Neural cell (in vitro differentiated cells): ENCODE measurements around the gene RAI1. TPM values are rescaled to one million over a fixed set of nuclear protein-coding genes. Genes with fewer than 3 reads are reported as not detected.

Source experiments
- H2AFZ ChIP-seq: fragments of 200-600, 300-800 bp; sonication (generic), shearing (Covaris generic); 2 replicates; pipeline ENCODE4 v1.6.0; 2014; ENCODE audit warnings: low read depth, mild to moderate bottlenecking, antibody characterized with exemption, low read length, moderate library complexity
- H3F3A ChIP-seq: fragments of 200-600 bp; shearing (Covaris generic); 2 replicates; pipeline ENCODE4 v1.6.1; 2016; ENCODE audit warnings: mild to moderate bottlenecking, moderate library complexity, mixed read lengths, antibody characterized with exemption, low read length; ENCODE audit not compliant: insufficient read depth, poor library complexity, severe bottlenecking
- H3K27ac ChIP-seq: fragments of 200-600, 300-800 bp; sonication (generic), shearing (Covaris generic); 2 replicates; pipeline ENCODE4 v1.5.1; 2014; ENCODE audit warnings: mild to moderate bottlenecking, low read length, moderate library complexity
- H3K27me3 ChIP-seq: fragments of 300-800, 200-600 bp; sonication (generic), shearing (Covaris generic); 2 replicates; pipeline ENCODE4 v1.6.0; 2014; ENCODE audit warnings: mild to moderate bottlenecking, low read depth, low read length, moderate library complexity; ENCODE audit not compliant: insufficient read depth
- H3K36me3 ChIP-seq: fragments of 300-800, 200-600 bp; sonication (generic), shearing (Covaris generic); 2 replicates; pipeline ENCODE4 v1.5.1; 2014; ENCODE audit warnings: mild to moderate bottlenecking, antibody characterized with exemption, low read length, moderate library complexity; ENCODE audit not compliant: insufficient read depth
- H3K4me2 ChIP-seq: fragments of 300-800, 200-600 bp; sonication (generic), shearing (Covaris generic); 2 replicates; pipeline ENCODE4 v1.6.0; 2014; ENCODE audit warnings: mild to moderate bottlenecking, low read length
- H3K4me3 ChIP-seq: fragments of 300-800, 200-600 bp; sonication (generic), shearing (Covaris generic); 2 replicates; pipeline ENCODE4 v1.5.1; 2014; ENCODE audit warnings: mild to moderate bottlenecking, low read length, moderate library complexity
- H3K79me2 ChIP-seq: fragments of 200-600 bp; shearing (Covaris generic); replicated peaks from 2 replicates; pipeline ENCODE4 v1.6.0; 2014; ENCODE audit warnings: mild to moderate bottlenecking, low read length, moderate library complexity; ENCODE audit not compliant: insufficient read depth
- H3K9ac ChIP-seq: fragments of 300-800, 200-600 bp; sonication (generic), shearing (Covaris generic); 2 replicates; pipeline ENCODE4 v1.6.1; 2016; ENCODE audit warnings: mild to moderate bottlenecking, low read length, mixed read lengths
- H3K9me2 ChIP-seq: fragments of 200-600 bp; shearing (Covaris generic); 2 replicates; pipeline ENCODE4 v1.6.1; 2016; ENCODE audit warnings: mild to moderate bottlenecking, low read length, mixed read lengths; ENCODE audit not compliant: insufficient read depth
- H3K9me3 ChIP-seq: fragments of 200-600, 300-800 bp; sonication (generic), shearing (Covaris generic); 2 replicates; pipeline ENCODE4 v1.6.1; 2016; ENCODE audit warnings: mild to moderate bottlenecking, mixed run types, low read length, moderate library complexity, mixed read lengths
- H4K20me1 ChIP-seq: fragments of 200-600 bp; shearing (Covaris generic); 2 replicates; pipeline ENCODE4 v1.6.1; 2016; ENCODE audit warnings: mild to moderate bottlenecking, mixed run types; ENCODE audit not compliant: insufficient read depth
- EP300 ChIP-seq: fragments of 450-650 bp; conservative IDR thresholded peaks from 2 replicates; pipeline ENCODE4 v1.6.1; 2014; ENCODE audit warnings: antibody characterized with exemption, mild to moderate bottlenecking, moderate library complexity; ENCODE audit not compliant: poor library complexity, severe bottlenecking
- EZH2 ChIP-seq: fragments of 200-600, 300-800 bp; shearing (Covaris generic), sonication (generic); IDR thresholded peaks from 2 replicates; pipeline ENCODE4 v1.6.1; 2014; ENCODE audit warnings: antibody characterized with exemption, low read length, borderline replicate concordance, mild to moderate bottlenecking; ENCODE audit not compliant: insufficient read depth, poor library complexity, severe bottlenecking
- MXI1 ChIP-seq: fragments of 450-650 bp; conservative IDR thresholded peaks from 2 replicates; pipeline ENCODE4 v1.6.1; 2014; ENCODE audit warnings: antibody characterized with exemption, mild to moderate bottlenecking; ENCODE audit not compliant: poor library complexity, severe bottlenecking
- POLR2AphosphoS5 ChIP-seq: IDR thresholded peaks from 2 replicates; pipeline ENCODE4 v1.6.1; 2012
- RAD21 ChIP-seq: fragments of 450-650 bp; conservative IDR thresholded peaks from 2 replicates; pipeline ENCODE4 v1.6.1; 2014; ENCODE audit warnings: antibody characterized with exemption, mild to moderate bottlenecking, moderate library complexity
- SMC3 ChIP-seq: fragments of 450-650 bp; conservative IDR thresholded peaks from 2 replicates; pipeline ENCODE4 v1.6.1; 2014; ENCODE audit warnings: antibody characterized with exemption, mild to moderate bottlenecking, moderate library complexity; ENCODE audit not compliant: poor library complexity
- TAF1 ChIP-seq: IDR thresholded peaks from 2 replicates; pipeline ENCODE4 v1.6.1; 2012; ENCODE audit warnings: low read depth
- polyA plus RNA-seq: library from polyadenylated mRNA; depleted of rRNA; stranded (reverse); fragments of >200 nt; gene quantifications from 2 replicates; pipeline ENCODE4 v1.2.3, GENCODE V29; 2014
- TF ChIP-seq, protein P1 (sequence below): fragments of 450-650 bp; IDR thresholded peaks from 2 replicates; pipeline ENCODE4 v1.5.1; 2014; ENCODE audit warnings: antibody characterized with exemption, mild to moderate bottlenecking, moderate library complexity; ENCODE audit not compliant: poor library complexity, severe bottlenecking
- TF ChIP-seq, protein P2 (sequence below): IDR thresholded peaks from 2 replicates; pipeline ENCODE4 v1.6.1; 2012; ENCODE audit warnings: borderline replicate concordance

Gene RAI1
- polyA plus RNA-seq, 1 donor from 2014 or later: 16.9 TPM

DNA sequence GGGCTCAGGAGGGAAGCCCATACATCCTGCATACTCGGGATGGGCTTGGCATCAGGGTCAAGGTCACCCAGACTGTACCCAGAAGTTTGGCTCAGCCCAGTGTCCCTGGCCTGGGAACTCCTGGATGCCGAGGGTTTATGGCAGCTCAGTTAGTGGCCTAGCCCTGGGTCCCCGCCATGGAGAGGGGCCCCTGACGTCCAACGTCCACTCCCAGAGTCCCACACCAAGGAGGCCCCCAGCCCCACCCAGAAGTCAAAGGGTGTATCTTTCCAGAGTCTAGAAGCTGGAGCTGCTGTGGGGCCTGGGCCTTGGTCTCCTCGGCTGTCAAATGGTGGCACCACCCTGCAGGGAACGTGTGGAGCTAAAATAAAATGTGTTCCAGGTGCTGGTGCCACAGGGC lies 79.1 kb downstream of the RAI1 start:
- Histone ChIP-seq H3F3A (peaks cover 4% of the 10 kb centered on the region), H3K4me3 (no peak overlapping the region), H3K9me2 (no peaks in the 10 kb centered on the region), H4K20me1 (peaks cover 10% of the 10 kb centered on the region), H3K27me3 (no peaks in the 10 kb centered on the region), H3K27ac (peak overlapping the region; percentile 14), H3K9ac (no peak overlapping the region), H3K36me3 (peaks cover 5% of the 10 kb centered on the region), H3K9me3 (no peaks in the 10 kb centered on the region), H3K79me2 (peaks cover 80% of the 10 kb centered on the region), H2AFZ (no peak overlapping the region), H3K4me2 (no peak overlapping the region)
- TF ChIP-seq EZH2 (no peak), SMC3 (no peak), RAD21 (no peak), POLR2AphosphoS5 (no peak), MXI1 (no peak), TAF1 (no peak), EP300 (no peak)
- TF ChIP-seq, protein P1, sequence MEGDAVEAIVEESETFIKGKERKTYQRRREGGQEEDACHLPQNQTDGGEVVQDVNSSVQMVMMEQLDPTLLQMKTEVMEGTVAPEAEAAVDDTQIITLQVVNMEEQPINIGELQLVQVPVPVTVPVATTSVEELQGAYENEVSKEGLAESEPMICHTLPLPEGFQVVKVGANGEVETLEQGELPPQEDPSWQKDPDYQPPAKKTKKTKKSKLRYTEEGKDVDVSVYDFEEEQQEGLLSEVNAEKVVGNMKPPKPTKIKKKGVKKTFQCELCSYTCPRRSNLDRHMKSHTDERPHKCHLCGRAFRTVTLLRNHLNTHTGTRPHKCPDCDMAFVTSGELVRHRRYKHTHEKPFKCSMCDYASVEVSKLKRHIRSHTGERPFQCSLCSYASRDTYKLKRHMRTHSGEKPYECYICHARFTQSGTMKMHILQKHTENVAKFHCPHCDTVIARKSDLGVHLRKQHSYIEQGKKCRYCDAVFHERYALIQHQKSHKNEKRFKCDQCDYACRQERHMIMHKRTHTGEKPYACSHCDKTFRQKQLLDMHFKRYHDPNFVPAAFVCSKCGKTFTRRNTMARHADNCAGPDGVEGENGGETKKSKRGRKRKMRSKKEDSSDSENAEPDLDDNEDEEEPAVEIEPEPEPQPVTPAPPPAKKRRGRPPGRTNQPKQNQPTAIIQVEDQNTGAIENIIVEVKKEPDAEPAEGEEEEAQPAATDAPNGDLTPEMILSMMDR: no peak
- TF ChIP-seq, protein P2, sequence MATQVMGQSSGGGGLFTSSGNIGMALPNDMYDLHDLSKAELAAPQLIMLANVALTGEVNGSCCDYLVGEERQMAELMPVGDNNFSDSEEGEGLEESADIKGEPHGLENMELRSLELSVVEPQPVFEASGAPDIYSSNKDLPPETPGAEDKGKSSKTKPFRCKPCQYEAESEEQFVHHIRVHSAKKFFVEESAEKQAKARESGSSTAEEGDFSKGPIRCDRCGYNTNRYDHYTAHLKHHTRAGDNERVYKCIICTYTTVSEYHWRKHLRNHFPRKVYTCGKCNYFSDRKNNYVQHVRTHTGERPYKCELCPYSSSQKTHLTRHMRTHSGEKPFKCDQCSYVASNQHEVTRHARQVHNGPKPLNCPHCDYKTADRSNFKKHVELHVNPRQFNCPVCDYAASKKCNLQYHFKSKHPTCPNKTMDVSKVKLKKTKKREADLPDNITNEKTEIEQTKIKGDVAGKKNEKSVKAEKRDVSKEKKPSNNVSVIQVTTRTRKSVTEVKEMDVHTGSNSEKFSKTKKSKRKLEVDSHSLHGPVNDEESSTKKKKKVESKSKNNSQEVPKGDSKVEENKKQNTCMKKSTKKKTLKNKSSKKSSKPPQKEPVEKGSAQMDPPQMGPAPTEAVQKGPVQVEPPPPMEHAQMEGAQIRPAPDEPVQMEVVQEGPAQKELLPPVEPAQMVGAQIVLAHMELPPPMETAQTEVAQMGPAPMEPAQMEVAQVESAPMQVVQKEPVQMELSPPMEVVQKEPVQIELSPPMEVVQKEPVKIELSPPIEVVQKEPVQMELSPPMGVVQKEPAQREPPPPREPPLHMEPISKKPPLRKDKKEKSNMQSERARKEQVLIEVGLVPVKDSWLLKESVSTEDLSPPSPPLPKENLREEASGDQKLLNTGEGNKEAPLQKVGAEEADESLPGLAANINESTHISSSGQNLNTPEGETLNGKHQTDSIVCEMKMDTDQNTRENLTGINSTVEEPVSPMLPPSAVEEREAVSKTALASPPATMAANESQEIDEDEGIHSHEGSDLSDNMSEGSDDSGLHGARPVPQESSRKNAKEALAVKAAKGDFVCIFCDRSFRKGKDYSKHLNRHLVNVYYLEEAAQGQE: no peak

DNA sequence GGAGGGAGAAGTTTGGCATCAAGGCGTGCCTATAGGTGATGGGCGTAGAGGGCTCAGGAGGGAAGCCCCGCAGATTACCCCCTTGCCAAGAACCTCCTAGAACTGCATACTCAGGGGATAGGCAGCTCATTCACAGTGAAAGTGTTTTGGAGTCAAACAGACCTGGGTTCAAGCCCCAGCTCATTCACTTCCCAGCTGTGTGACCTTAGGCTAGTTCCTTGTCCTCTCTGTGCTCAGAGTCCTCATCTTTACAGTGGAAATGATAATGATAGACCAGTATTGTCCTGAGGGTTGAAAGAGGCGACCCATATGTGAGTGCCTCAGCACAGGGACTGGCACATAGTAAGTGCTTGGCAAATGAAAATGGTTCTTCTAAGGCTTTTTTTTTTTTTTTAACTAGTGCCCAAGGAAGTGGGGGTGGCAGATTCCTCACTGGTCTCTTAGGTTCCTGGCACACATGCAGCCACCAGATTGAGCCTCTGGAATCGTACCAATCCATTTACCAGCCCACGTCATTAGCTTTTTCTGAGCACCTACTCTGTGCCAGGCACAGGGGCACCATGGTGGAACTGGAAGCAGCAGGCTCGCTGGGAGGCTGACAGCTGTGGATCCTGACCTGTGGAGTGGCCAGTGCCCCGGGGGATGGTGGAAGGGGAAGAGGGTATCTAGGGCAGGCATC lies 79.8 kb downstream of the RAI1 start:
- no peak overlapping the region for H3K4me2 ChIP-seq
- no peak overlapping the region for H2AFZ ChIP-seq
- no peak for TF ChIP-seq RAD21
- TF ChIP-seq, protein P2: no peak
- no peak for TF ChIP-seq POLR2AphosphoS5
- H3K36me3 ChIP-seq: peaks cover 9% of the 10 kb centered on the region
- no peaks in the 10 kb centered on the region for H3K9me2 ChIP-seq
- no peak overlapping the region for H3K9ac ChIP-seq
- H3K4me3 ChIP-seq: no peak overlapping the region
- H3K9me3 ChIP-seq: no peaks in the 10 kb centered on the region
- peaks cover 4% of the 10 kb centered on the region for H3F3A ChIP-seq
- peaks cover 10% of the 10 kb centered on the region for H4K20me1 ChIP-seq
- no peaks in the 10 kb centered on the region for H3K27me3 ChIP-seq
- H3K27ac ChIP-seq: no peak overlapping the region
- H3K79me2 ChIP-seq: peaks cover 79% of the 10 kb centered on the region
